Measurements from ENCODE around the gene CARNS1.

Gene CARNS1

GRCh38 chr11:67428052-67429001, 12.8 kb downstream of the CARNS1 start, which contains the start of gene RPS6KB2:
RPS6KB2 (plus strand) TSS chr11:67428494; CDS start chr11:67428546, 52 bp downstream.
- DNase-seq (ENCODE audit: low read depth in 2 of 2) = peak; percentile 99

GRCh38 chr11:67429038-67429668, 13.7 kb downstream of the CARNS1 start:
- no peak for DNase-seq (ENCODE audit: low read depth in 2 of 2)

- DNase-seq (ENCODE audit: low read depth in 2 of 2) = no peak
These were observed 14.2 kb downstream of the CARNS1 start for GRCh38 chr11:67429722-67430121.

- no peak for DNase-seq (ENCODE audit: low read depth in 2 of 2)
These were observed 16.1 kb downstream of the CARNS1 start for GRCh38 chr11:67431346-67432249.

GRCh38 chr11:67432655-67433349, 17.3 kb downstream of the CARNS1 start:
- no peak for DNase-seq (ENCODE audit: low read depth in 2 of 2)

- no peak for DNase-seq (ENCODE audit: low read depth in 2 of 2)
These were observed 18.3 kb downstream of the CARNS1 start for GRCh38 chr11:67433536-67434394.

- DNase-seq (ENCODE audit: low read depth in 2 of 2) = no peak
These were observed 19.0 kb downstream of the CARNS1 start for GRCh38 chr11:67434395-67434881.

- DNase-seq (ENCODE audit: low read depth in 2 of 2) = no peak
These were observed 19.7 kb downstream of the CARNS1 start for GRCh38 chr11:67435031-67435726.

- no peak for DNase-seq (ENCODE audit: low read depth in 2 of 2)
These were observed 20.4 kb downstream of the CARNS1 start for GRCh38 chr11:67435727-67436458.

- peak; percentile 49 to 68 for DNase-seq (ENCODE audit: low read depth in 2 of 2)
These were observed 21.1 kb downstream of the CARNS1 start for GRCh38 chr11:67436459-67437081.

GRCh38 chr11:67437082-67437808, 21.8 kb downstream of the CARNS1 start, which contains the start of gene PTPRCAP:
PTPRCAP (minus strand) TSS chr11:67437682; CDS start chr11:67437619, 63 bp downstream.
- DNase-seq (ENCODE audit: low read depth in 2 of 2) = peak; percentile 66 to 70

- DNase-seq (ENCODE audit: low read depth in 2 of 2) = no peak
These were observed 22.3 kb downstream of the CARNS1 start for GRCh38 chr11:67437809-67438157.

- DNase-seq (ENCODE audit: low read depth in 2 of 2) = peak; percentile 56 to 72
These were observed 22.9 kb downstream of the CARNS1 start for GRCh38 chr11:67438158-67438902.

- DNase-seq (ENCODE audit: low read depth in 2 of 2) = no peak
These were observed 24.1 kb downstream of the CARNS1 start for GRCh38 chr11:67439321-67440228.

GRCh38 chr11:67440229-67441097, 25.0 kb downstream of the CARNS1 start:
- no peak for DNase-seq (ENCODE audit: low read depth in 2 of 2)
